Measurements from ENCODE around the gene JMJD6. TPM values are rescaled to one million over a fixed set of nuclear protein-coding genes. Genes with fewer than 3 reads are reported as not detected.
"Not testable (repeated sequence)": the region's sequence is repeated elsewhere in the genome, so short reads cannot be mapped to it uniquely, and the experiment has no call there.

Gene JMJD6
- total and polyA plus RNA-seq, 2 donors from 2014 or later, result 23.6 to 34.3 TPM

- Histone ChIP-seq H3K27me3 (ENCODE audit: control insufficient read depth, insufficient read depth, low read length) (no peaks in the 10 kb centered on the region), H3K4me3 (ENCODE audit: low read length in 3 of 3) (no peak overlapping the region), H3K4me1 (ENCODE audit: control insufficient read depth in 2 of 3, insufficient read depth in 2 of 3, low read depth in 1 of 3, low read length in 3 of 3) (peaks cover 3 to 12% (median 7%) of the 10 kb centered on the region in 3 donors), H3K36me3 (ENCODE audit: control insufficient read depth in 2 of 3, insufficient read depth in 3 of 3, low read length in 3 of 3) (peaks cover 2 to 18% (median 15%) of the 10 kb centered on the region in 3 donors), H3K27ac (ENCODE audit: low read depth in 2 of 2, low read length in 2 of 2) (no peak overlapping the region), H3K9ac (ENCODE audit: low read length in 3 of 3) (no peak overlapping the region), H3K9me3 (ENCODE audit: control insufficient read depth in 2 of 3, insufficient read depth in 1 of 3, low read length in 3 of 3) (no peaks in the 10 kb centered on the region)
- TF ChIP-seq, protein P1, sequence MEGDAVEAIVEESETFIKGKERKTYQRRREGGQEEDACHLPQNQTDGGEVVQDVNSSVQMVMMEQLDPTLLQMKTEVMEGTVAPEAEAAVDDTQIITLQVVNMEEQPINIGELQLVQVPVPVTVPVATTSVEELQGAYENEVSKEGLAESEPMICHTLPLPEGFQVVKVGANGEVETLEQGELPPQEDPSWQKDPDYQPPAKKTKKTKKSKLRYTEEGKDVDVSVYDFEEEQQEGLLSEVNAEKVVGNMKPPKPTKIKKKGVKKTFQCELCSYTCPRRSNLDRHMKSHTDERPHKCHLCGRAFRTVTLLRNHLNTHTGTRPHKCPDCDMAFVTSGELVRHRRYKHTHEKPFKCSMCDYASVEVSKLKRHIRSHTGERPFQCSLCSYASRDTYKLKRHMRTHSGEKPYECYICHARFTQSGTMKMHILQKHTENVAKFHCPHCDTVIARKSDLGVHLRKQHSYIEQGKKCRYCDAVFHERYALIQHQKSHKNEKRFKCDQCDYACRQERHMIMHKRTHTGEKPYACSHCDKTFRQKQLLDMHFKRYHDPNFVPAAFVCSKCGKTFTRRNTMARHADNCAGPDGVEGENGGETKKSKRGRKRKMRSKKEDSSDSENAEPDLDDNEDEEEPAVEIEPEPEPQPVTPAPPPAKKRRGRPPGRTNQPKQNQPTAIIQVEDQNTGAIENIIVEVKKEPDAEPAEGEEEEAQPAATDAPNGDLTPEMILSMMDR (IDR thresholded peaks at IDR 0.05; ENCODE audit: borderline replicate concordance, extremely low read depth, insufficient read depth), result no peak
- intact Hi-C loops (cut with DNase I), result no loop called here
- no peak for DNase-seq
- no peak for FAIRE-seq
These were observed 16.6 kb upstream of the JMJD6 start for GRCh38 chr17:76742958-76743357.

GRCh38 chr17:76740329-76741118 is 14.1 kb upstream of the JMJD6 start:
- TF ChIP-seq, protein P1 (IDR thresholded peaks at IDR 0.05; ENCODE audit: borderline replicate concordance, extremely low read depth, insufficient read depth), result no peak
- H3K9ac ChIP-seq (ENCODE audit: low read length in 3 of 3), result no peak overlapping the region
- H3K4me1 ChIP-seq (ENCODE audit: control insufficient read depth in 2 of 3, insufficient read depth in 2 of 3, low read depth in 1 of 3, low read length in 3 of 3), result peaks cover 3 to 15% (median 10%) of the 10 kb centered on the region in 3 donors
- no peaks in the 10 kb centered on the region for H3K9me3 ChIP-seq (ENCODE audit: control insufficient read depth in 2 of 3, insufficient read depth in 1 of 3, low read length in 3 of 3)
- peak in 1 of 5 donors; percentile 47 for DNase-seq
- no peak for FAIRE-seq
- H3K36me3 ChIP-seq (ENCODE audit: control insufficient read depth in 2 of 3, insufficient read depth in 3 of 3, low read length in 3 of 3), result peaks cover 3 to 25% (median 14%) of the 10 kb centered on the region in 3 donors
- no peaks in the 10 kb centered on the region for H3K27me3 ChIP-seq (ENCODE audit: control insufficient read depth, insufficient read depth, low read length)
- intact Hi-C loops (cut with DNase I), result no loop called here
- no peak overlapping the region for H3K4me3 ChIP-seq (ENCODE audit: low read length in 3 of 3)
- H3K27ac ChIP-seq (ENCODE audit: low read depth in 2 of 2, low read length in 2 of 2), result no peak overlapping the region

DNA sequence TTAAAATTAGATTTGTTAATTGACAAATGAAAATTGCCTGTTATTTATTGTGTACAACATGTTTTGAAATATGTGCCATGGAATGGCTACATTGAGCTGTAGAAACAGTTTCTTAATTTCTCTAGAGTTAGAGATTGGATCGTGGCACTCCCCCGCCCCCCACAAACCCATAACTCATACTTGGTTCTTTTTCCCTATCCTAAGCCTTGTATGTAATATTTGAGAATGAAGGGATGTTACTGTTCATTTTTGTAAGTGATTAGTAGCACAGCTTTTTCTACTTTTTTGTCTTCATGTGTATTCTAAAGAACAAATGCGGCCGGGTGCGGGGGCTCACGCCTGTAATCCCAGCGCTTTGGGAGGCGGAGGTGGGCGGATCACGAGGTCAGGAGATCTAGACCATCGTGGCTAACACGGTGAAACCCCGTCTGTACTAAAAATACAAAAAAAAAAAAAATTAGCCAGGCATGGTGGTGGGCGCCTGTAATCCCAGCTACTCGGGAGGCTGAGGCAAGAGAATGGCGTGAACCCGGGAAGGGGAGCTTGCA is 13.2 kb upstream of the JMJD6 start:
- H3K27me3 ChIP-seq (ENCODE audit: control insufficient read depth, insufficient read depth, low read length); H3K27ac ChIP-seq (ENCODE audit: low read depth in 2 of 2, low read length in 2 of 2); H3K4me3 ChIP-seq (ENCODE audit: low read length in 3 of 3); DNase-seq; H3K9me3 ChIP-seq (ENCODE audit: control insufficient read depth in 2 of 3, insufficient read depth in 1 of 3, low read length in 3 of 3); intact Hi-C loops (cut with DNase I); FAIRE-seq: not testable (repeated sequence)
- Histone ChIP-seq H3K4me1 (ENCODE audit: control insufficient read depth in 2 of 3, insufficient read depth in 2 of 3, low read depth in 1 of 3, low read length in 3 of 3) (peaks cover 3 to 20% (median 15%) of the 10 kb centered on the region in 3 donors), H3K36me3 (ENCODE audit: control insufficient read depth in 2 of 3, insufficient read depth in 3 of 3, low read length in 3 of 3) (peaks cover 4 to 24% (median 14%) of the 10 kb centered on the region in 3 donors), H3K9ac (ENCODE audit: low read length in 3 of 3) (peak overlapping the region in 1 of 3 donors; percentile 0)

DNA sequence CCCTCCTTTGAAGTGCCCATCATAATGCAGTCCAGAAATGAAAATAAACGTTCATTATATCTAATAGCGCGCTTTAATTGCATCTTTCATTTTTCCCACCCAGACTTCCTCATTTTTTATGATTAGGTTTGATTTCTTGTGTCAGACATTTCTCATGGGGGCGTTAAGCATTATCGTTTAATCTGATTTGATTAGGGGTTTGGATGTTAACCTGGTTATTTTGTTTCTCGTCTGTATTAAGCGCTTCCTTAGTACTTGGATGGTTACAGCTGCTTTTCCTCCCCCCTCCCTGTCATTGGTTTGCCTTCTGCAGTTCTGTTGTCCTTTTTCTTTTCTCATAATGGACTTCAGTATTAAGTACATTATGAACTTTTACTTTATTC is 12.1 kb upstream of the JMJD6 start:
- peaks cover 8 to 27% (median 20%) of the 10 kb centered on the region in 3 donors for H3K36me3 ChIP-seq (ENCODE audit: control insufficient read depth in 2 of 3, insufficient read depth in 3 of 3, low read length in 3 of 3)
- DNase-seq (peak in 1 of 5 donors; percentile 46), FAIRE-seq (no peak)
- peak overlapping the region; percentile 91 to 94 (median 94) for H3K9ac ChIP-seq (ENCODE audit: low read length in 3 of 3)
- H3K9me3 ChIP-seq (ENCODE audit: control insufficient read depth in 2 of 3, insufficient read depth in 1 of 3, low read length in 3 of 3), result no peaks in the 10 kb centered on the region
- H3K4me3 ChIP-seq (ENCODE audit: low read length in 3 of 3), result peak overlapping the region; percentile 92 to 96 (median 94)
- TF ChIP-seq, protein P1 (IDR thresholded peaks at IDR 0.05; ENCODE audit: borderline replicate concordance, extremely low read depth, insufficient read depth), result no peak
- H3K27me3 ChIP-seq (ENCODE audit: control insufficient read depth, insufficient read depth, low read length), result no peaks in the 10 kb centered on the region
- H3K4me1 ChIP-seq (ENCODE audit: control insufficient read depth in 2 of 3, insufficient read depth in 2 of 3, low read depth in 1 of 3, low read length in 3 of 3), result peaks cover 5 to 24% (median 24%) of the 10 kb centered on the region in 3 donors
- intact Hi-C loops (cut with DNase I), result no loop called here
- peak overlapping the region; percentile 99 to 100 for H3K27ac ChIP-seq (ENCODE audit: low read depth in 2 of 2, low read length in 2 of 2)
